SHP77 (cell line): ENCODE data around the gene ZNF689.
A peak's percentile ranks its signal among the peaks of the same experiment; 100 is the strongest.
"Not testable (repeated sequence)": the region's sequence is repeated elsewhere in the genome, so short reads cannot be mapped to it uniquely, and the experiment has no call there.

Experiments used
- DNase-seq, 2 experiments: peaks; one replicate each; lab custom pipeline; 2025; lab: John Stamatoyannopoulos, UW

The ZNF689 gene

GRCh38 chr16:30600215-30600614 lies 10.0 kb downstream of the ZNF689 start:
- no peak for DNase-seq

GRCh38 chr16:30592871-30593270 lies 17.3 kb downstream of the ZNF689 start:
- DNase-seq, result no peak

- not testable (repeated sequence) for DNase-seq
Measured at GRCh38 chr16:30590869-30591268, 19.3 kb downstream of the ZNF689 start.

GRCh38 chr16:30589582-30589981 lies 20.6 kb downstream of the ZNF689 start:
- DNase-seq, result not testable (repeated sequence)

- DNase-seq, result no peak
Measured at GRCh38 chr16:30588651-30589050, 21.5 kb downstream of the ZNF689 start.

GRCh38 chr16:30585400-30586191 lies 24.6 kb downstream of the ZNF689 start, which contains the start of gene ZNF785:
Gene ZNF785 (minus strand): TSS chr16:30585697. CDS start chr16:30585611, 86 bp downstream.
- peak; percentile 99 to 100 for DNase-seq

- peak; percentile 7 to 32 for DNase-seq
Measured at GRCh38 chr16:30585022-30585399, 25.2 kb downstream of the ZNF689 start.

- no peak for DNase-seq
Measured at GRCh38 chr16:30582611-30583340, 27.4 kb downstream of the ZNF689 start.

GRCh38 chr16:30581457-30581856 lies 28.7 kb downstream of the ZNF689 start:
- no peak for DNase-seq

GRCh38 chr16:30574678-30575077 lies 35.5 kb downstream of the ZNF689 start:
- DNase-seq, result no peak

GRCh38 chr16:30571445-30572322 lies 38.5 kb downstream of the ZNF689 start, which contains the start of gene ZNF688:
Gene ZNF688 (minus strand): TSS chr16:30571714. CDS start chr16:30571629, 85 bp downstream.
- DNase-seq, result peak; percentile 97 to 98

GRCh38 chr16:30570636-30571444 lies 39.3 kb downstream of the ZNF689 start:
- no peak for DNase-seq

GRCh38 chr16:30569746-30570635 lies 40.2 kb downstream of the ZNF689 start:
- no peak for DNase-seq

- DNase-seq, result no peak
Measured at GRCh38 chr16:30569281-30569680, 40.9 kb downstream of the ZNF689 start.

GRCh38 chr16:30567991-30568638 lies 42.1 kb downstream of the ZNF689 start:
- peak in 1 of 2 experiments; percentile 22 for DNase-seq

GRCh38 chr16:30567160-30567990 lies 42.8 kb downstream of the ZNF689 start:
- no peak for DNase-seq

GRCh38 chr16:30566531-30566930 lies 43.7 kb downstream of the ZNF689 start:
- no peak for DNase-seq

GRCh38 chr16:30565984-30566383 lies 44.2 kb downstream of the ZNF689 start:
- no peak for DNase-seq

- DNase-seq, result no peak
Measured at GRCh38 chr16:30565526-30565925, 44.7 kb downstream of the ZNF689 start.
